NCI-H1436 (cell line): ENCODE results near the gene HBA1.
"Not testable (repeated sequence)": the region's sequence is repeated elsewhere in the genome, so short reads cannot be mapped to it uniquely, and the experiment has no call there.

ENCODE experiments used
- DNase-seq: peaks from one replicate; lab custom pipeline; 2025; lab: John Stamatoyannopoulos, UW

The HBA1 gene

DNA sequence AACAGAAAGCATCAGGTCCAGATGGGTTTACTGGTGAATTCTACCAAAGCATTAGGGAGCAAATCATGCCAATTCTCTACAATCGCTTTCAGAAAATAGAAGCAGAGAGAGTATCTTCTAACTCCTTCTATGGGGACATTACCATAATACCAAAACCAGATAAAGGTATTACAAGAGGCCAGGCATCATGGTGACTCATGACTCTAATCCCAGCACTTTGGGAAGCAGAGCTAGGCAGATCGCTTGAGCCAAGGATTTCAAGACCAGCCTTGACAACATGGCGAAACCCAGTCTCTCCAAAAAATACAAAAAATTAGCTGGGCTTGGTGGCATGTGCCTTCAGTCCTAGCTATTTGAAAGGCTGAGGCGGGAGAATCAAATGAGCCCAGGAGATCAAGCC lies 26.8 kb downstream of the HBA1 start:
- no peak for DNase-seq

GRCh38 chr16:204046-204445 lies 27.6 kb downstream of the HBA1 start:
- not testable (repeated sequence) for DNase-seq

- DNase-seq: not testable (repeated sequence)
Observed at GRCh38 chr16:209359-209758, 32.9 kb downstream of the HBA1 start.

- not testable (repeated sequence) for DNase-seq
Observed at GRCh38 chr16:211631-212180, 35.2 kb downstream of the HBA1 start.

DNA sequence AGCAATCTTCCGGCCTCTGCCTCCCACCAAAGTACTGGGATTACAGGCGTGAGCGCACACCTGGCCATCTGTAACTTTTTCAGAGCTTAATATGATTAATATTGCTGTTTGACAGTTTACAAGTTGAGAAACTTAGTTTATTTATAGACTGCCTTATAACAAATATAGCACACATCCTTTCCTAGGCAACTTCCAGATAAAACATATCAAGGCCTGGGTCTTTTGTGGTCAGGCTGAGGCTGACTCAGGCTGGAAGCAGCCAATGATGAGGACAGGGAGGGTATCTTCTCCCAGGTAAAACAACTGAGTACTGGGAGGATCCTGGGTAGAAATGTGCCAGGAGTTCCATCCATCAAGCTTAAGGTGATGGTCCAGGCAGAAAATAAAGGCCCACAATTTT lies 36.5 kb downstream of the HBA1 start:
- no peak for DNase-seq

- no peak for DNase-seq
Observed at GRCh38 chr16:220021-220420, 43.5 kb downstream of the HBA1 start.
